Measurements from ENCODE around the gene COPZ2.

The COPZ2 gene

GRCh38 chr17:48026502-48027321 lies 10.9 kb downstream of the COPZ2 start:
- H3K79me2 ChIP-seq (ENCODE audit: insufficient read depth, low read length) = no peaks in the 10 kb centered on the region
- no peak overlapping the region for H3K4me3 ChIP-seq (ENCODE audit: insufficient read depth, low read length, poor library complexity, severe bottlenecking)
- no peak overlapping the region for H3K4me2 ChIP-seq (ENCODE audit: low read depth, low read length, poor library complexity, severe bottlenecking)
- H3K27me3 ChIP-seq (ENCODE audit: low read length) = no peaks in the 10 kb centered on the region
- no peaks in the 10 kb centered on the region for H3K9me3 ChIP-seq (ENCODE audit: insufficient read depth, low read length)
- TF ChIP-seq CTCF (IDR thresholded peaks at IDR 0.05; ENCODE audit: insufficient read depth, low read length, poor library complexity, severe bottlenecking) = peak; percentile 85
- no peak for TF ChIP-seq EZH2phosphoT487 (conservative IDR thresholded peaks at IDR 0.05; ENCODE audit: low read length)
- H3K9me2 ChIP-seq (replicated peaks; ENCODE audit: insufficient read depth, low read length) = no peaks in the 10 kb centered on the region
- H2AFZ ChIP-seq (ENCODE audit: low read depth, low read length, severe bottlenecking) = peak overlapping the region; percentile 61
- H3K9ac ChIP-seq (ENCODE audit: low read length) = no peak overlapping the region
- H4K20me1 ChIP-seq (ENCODE audit: low read depth, low read length) = no peaks in the 10 kb centered on the region
- H3K36me3 ChIP-seq (ENCODE audit: low read length) = no peaks in the 10 kb centered on the region
- no peak overlapping the region for H3K27ac ChIP-seq (ENCODE audit: low read depth, low read length)
- H3F3A ChIP-seq (ENCODE audit: insufficient read depth) = no peaks in the 10 kb centered on the region

GRCh38 chr17:48025904-48026501 lies 11.6 kb downstream of the COPZ2 start:
- Histone ChIP-seq H3K79me2 (ENCODE audit: insufficient read depth, low read length) (no peaks in the 10 kb centered on the region), H3F3A (ENCODE audit: insufficient read depth) (no peaks in the 10 kb centered on the region), H3K9me3 (ENCODE audit: insufficient read depth, low read length) (no peaks in the 10 kb centered on the region), H3K9me2 (replicated peaks; ENCODE audit: insufficient read depth, low read length) (no peaks in the 10 kb centered on the region), H3K4me2 (ENCODE audit: low read depth, low read length, poor library complexity, severe bottlenecking) (peak overlapping the region; percentile 66), H3K9ac (ENCODE audit: low read length) (peak overlapping the region; percentile 42; the same call in 1 of the 2 replicates), H2AFZ (ENCODE audit: low read depth, low read length, severe bottlenecking) (no peak overlapping the region), H4K20me1 (ENCODE audit: low read depth, low read length) (no peaks in the 10 kb centered on the region), H3K27me3 (ENCODE audit: low read length) (no peaks in the 10 kb centered on the region), H3K27ac (ENCODE audit: low read depth, low read length) (no peak overlapping the region), H3K4me3 (ENCODE audit: insufficient read depth, low read length, poor library complexity, severe bottlenecking) (no peak overlapping the region), H3K36me3 (ENCODE audit: low read length) (no peaks in the 10 kb centered on the region)
- TF ChIP-seq CTCF (IDR thresholded peaks at IDR 0.05; ENCODE audit: insufficient read depth, low read length, poor library complexity, severe bottlenecking) = no peak
- TF ChIP-seq EZH2phosphoT487 (conservative IDR thresholded peaks at IDR 0.05; ENCODE audit: low read length) = no peak

GRCh38 chr17:48025040-48025903 lies 12.3 kb downstream of the COPZ2 start:
- no peak overlapping the region for H3K27ac ChIP-seq (ENCODE audit: low read depth, low read length)

More at GRCh38 chr17:48025040-48025903, 12.3 kb downstream of the COPZ2 start:
- Histone ChIP-seq H3K9me3 (ENCODE audit: insufficient read depth, low read length) (no peaks in the 10 kb centered on the region), H3K36me3 (ENCODE audit: low read length) (no peaks in the 10 kb centered on the region), H2AFZ (ENCODE audit: low read depth, low read length, severe bottlenecking) (peak overlapping the region; percentile 55), H4K20me1 (ENCODE audit: low read depth, low read length) (no peaks in the 10 kb centered on the region), H3K4me2 (ENCODE audit: low read depth, low read length, poor library complexity, severe bottlenecking) (peak overlapping the region; percentile 66), H3K4me3 (ENCODE audit: insufficient read depth, low read length, poor library complexity, severe bottlenecking) (peak overlapping the region; percentile 52), H3K79me2 (ENCODE audit: insufficient read depth, low read length) (no peaks in the 10 kb centered on the region), H3K9me2 (replicated peaks; ENCODE audit: insufficient read depth, low read length) (no peaks in the 10 kb centered on the region), H3K9ac (ENCODE audit: low read length) (peak overlapping the region; percentile 42; the same call in 1 of the 2 replicates), H3F3A (ENCODE audit: insufficient read depth) (no peaks in the 10 kb centered on the region), H3K27me3 (ENCODE audit: low read length) (no peaks in the 10 kb centered on the region)
- TF ChIP-seq EZH2phosphoT487 (conservative IDR thresholded peaks at IDR 0.05; ENCODE audit: low read length) (no peak), CTCF (IDR thresholded peaks at IDR 0.05; ENCODE audit: insufficient read depth, low read length, poor library complexity, severe bottlenecking) (peak; percentile 70)
